ENCODE measurements around the gene PTPN20.
"Not testable (repeated sequence)": the region's sequence is repeated elsewhere in the genome, so short reads cannot be mapped to it uniquely, and the experiment has no call there.

Gene PTPN20

DNA sequence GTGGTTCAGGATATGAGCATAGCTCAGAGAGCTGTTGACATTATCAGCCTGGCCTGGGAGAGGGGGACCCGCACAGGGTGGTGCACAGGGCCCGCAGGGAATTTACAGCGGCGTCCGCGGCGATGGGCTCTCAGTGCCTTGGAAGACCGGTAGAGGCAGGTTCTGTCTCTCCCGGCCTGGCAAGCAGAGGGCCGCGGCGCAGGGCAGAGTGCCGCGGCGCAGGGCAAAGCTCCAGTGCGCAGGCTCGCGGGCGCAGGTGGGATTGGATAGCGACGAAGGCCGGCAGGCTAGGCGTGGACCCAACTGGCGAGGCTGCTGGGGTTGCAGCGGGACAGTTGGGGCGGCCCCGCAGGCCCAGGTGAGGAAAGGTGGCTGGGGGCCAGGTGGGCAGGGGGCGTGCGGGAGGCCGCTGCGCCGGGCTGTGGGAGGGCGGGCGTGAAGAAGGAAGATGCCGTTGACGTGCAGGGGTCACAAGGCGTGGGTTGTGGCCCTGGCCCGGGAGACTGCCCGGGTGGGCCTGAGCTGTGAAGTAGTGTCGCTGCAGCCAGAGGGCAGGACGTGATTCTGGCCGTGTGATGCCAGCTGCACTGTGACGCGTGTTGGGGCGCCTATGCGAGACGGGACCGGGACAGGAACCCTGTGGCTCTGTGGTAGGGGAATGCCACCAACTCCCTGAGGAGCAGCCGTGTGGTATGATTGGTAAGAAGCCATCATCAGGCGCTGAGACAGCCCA lies at the start of gene PTPN20:
PTPN20 (plus strand) TSS at position 285 of the 733 bp plus-strand sequence. CDS start 21,072 bp downstream, outside the sequence.
- not testable (repeated sequence) for H3K27ac Mint-ChIP-seq; H3K4me1 Mint-ChIP-seq (ENCODE audit: low read depth); H3K4me3 Mint-ChIP-seq; H3K9me3 Mint-ChIP-seq; H3K36me3 Mint-ChIP-seq (ENCODE audit: low read depth); H3K27me3 Mint-ChIP-seq (ENCODE audit: low read depth)

- not testable (repeated sequence) for H3K4me1 Mint-ChIP-seq (ENCODE audit: low read depth); H3K9me3 Mint-ChIP-seq; H3K4me3 Mint-ChIP-seq; H3K27me3 Mint-ChIP-seq (ENCODE audit: low read depth); H3K36me3 Mint-ChIP-seq (ENCODE audit: low read depth); H3K27ac Mint-ChIP-seq
Measured at GRCh38 chr10:46869716-46870115, 41.5 kb upstream of the PTPN20 start.

DNA sequence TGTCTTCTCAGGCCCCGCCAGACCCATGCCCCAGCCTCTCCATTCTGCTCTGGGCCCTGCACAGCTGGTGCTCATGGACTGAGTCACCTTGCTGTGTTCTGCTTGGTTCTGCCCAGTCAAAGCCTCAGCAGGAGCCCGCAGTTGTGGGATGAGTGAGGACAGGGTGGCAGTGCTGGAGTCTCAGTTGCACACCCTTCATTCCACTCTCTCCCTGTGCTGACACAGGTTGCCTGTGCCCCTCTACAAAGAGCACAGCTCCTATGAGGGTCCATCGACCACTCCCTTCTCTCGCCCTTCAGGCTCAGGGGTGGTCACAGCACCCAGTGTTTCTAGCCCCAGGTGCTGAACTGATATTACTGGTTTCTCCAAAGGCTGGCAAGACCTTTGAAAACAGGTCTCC lies 39.6 kb upstream of the PTPN20 start:
- H3K36me3 Mint-ChIP-seq (ENCODE audit: low read depth); H3K4me3 Mint-ChIP-seq; H3K9me3 Mint-ChIP-seq; H3K27ac Mint-ChIP-seq; H3K4me1 Mint-ChIP-seq (ENCODE audit: low read depth); H3K27me3 Mint-ChIP-seq (ENCODE audit: low read depth): not testable (repeated sequence)

DNA sequence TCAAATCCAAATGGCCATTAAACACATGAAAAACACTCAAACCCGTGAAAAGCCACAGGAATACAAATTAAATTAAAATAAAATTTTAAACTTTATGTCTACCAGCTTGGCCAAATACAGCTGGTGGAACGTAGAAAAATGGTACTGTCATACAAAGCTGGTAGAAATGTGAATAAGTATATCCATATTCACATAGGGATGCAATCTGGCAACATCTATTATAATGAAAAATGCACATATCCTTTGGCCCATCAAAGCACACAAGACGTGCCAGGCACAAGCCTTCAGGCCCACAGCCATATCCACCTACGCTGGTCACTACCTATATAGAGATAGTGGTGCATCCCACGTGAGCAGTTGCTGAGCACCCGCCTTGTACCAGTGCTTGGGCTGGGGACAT lies 35.9 kb upstream of the PTPN20 start:
- H3K4me3 Mint-ChIP-seq; H3K9me3 Mint-ChIP-seq; H3K36me3 Mint-ChIP-seq (ENCODE audit: low read depth); H3K4me1 Mint-ChIP-seq (ENCODE audit: low read depth); H3K27ac Mint-ChIP-seq; H3K27me3 Mint-ChIP-seq (ENCODE audit: low read depth): not testable (repeated sequence)

- not testable (repeated sequence) for H3K27me3 Mint-ChIP-seq (ENCODE audit: low read depth); H3K9me3 Mint-ChIP-seq; H3K36me3 Mint-ChIP-seq (ENCODE audit: low read depth); H3K4me3 Mint-ChIP-seq; H3K27ac Mint-ChIP-seq; H3K4me1 Mint-ChIP-seq (ENCODE audit: low read depth)
Measured at GRCh38 chr10:46876773-46877172, 34.5 kb upstream of the PTPN20 start.

GRCh38 chr10:46878761-46879160 lies 32.5 kb upstream of the PTPN20 start:
- H3K9me3 Mint-ChIP-seq; H3K4me1 Mint-ChIP-seq (ENCODE audit: low read depth); H3K27ac Mint-ChIP-seq; H3K4me3 Mint-ChIP-seq; H3K36me3 Mint-ChIP-seq (ENCODE audit: low read depth); H3K27me3 Mint-ChIP-seq (ENCODE audit: low read depth): not testable (repeated sequence)

- not testable (repeated sequence) for H3K27ac Mint-ChIP-seq; H3K36me3 Mint-ChIP-seq (ENCODE audit: low read depth); H3K4me3 Mint-ChIP-seq; H3K9me3 Mint-ChIP-seq; H3K27me3 Mint-ChIP-seq (ENCODE audit: low read depth); H3K4me1 Mint-ChIP-seq (ENCODE audit: low read depth)
Measured at GRCh38 chr10:46890813-46891611, 20.2 kb upstream of the PTPN20 start.

DNA sequence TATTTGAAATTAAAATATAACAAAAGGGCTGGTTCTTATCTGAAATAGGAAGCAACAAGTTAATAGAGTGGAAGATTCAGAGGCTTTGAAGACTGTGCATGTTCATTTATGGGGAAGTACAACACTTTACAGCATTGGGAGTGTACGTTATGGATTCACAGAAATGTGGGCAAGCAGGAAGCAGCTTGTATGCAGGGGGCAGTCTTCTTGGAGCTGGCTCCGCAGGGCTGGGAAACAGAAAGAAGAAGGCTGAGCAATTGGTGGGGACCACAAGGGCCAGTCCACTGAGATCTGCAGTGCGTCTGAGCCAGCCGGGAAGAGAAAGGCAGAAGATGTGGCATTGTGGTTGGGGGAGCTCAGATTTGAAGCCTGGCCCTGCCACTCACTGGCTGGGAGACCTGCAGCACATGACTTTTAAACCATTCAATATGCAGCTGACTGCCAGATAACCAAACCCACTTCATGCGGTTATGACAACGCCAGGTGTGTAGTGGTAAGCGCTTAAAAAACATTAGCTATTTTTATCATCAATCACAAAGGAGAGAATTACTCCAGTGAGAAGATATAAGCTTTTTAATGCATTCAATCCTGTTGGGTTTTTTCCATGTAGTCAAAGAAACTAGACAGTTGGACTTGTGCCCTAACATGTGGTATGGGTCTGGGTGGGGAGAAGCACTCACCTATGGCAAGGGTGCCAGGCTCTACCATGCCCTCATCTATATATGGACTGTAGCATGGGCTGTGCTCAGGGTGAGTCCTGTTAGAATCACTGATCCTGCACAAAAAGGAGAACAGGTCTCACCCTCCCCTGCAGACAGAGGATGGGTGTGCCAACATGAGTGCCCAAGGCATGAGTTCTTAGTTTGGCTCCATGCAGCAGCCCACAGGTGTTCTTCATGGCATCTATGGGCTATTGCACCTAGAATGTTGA lies 14.2 kb upstream of the PTPN20 start:
- H3K9me3 Mint-ChIP-seq; H3K4me1 Mint-ChIP-seq (ENCODE audit: low read depth): not testable (repeated sequence)

DNA sequence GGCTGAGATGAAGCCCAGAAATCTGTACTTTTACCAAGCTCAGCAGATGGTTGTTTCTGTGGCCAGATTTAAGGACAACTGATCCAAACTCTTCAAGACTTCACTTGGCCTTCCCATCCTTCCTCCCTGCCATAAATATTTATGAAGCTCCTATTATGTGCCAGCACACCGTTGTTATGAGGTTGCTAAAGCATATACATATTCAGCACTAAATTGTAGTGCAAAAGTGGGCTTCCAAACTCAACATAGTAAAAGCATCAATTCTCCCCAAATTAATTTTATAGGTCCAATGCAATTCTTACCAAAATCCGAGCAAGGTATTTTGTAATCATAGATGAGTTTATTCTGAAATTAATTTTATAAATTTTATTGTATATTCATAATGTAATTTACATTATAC lies 10.0 kb upstream of the PTPN20 start:
- H3K36me3 Mint-ChIP-seq (ENCODE audit: low read depth); H3K4me3 Mint-ChIP-seq; H3K4me1 Mint-ChIP-seq (ENCODE audit: low read depth): not testable (repeated sequence)

More for the DNA sequence above, 14.2 kb upstream of the PTPN20 start:
- H3K27ac Mint-ChIP-seq; H3K4me3 Mint-ChIP-seq; H3K36me3 Mint-ChIP-seq (ENCODE audit: low read depth); H3K27me3 Mint-ChIP-seq (ENCODE audit: low read depth): not testable (repeated sequence)

DNA sequence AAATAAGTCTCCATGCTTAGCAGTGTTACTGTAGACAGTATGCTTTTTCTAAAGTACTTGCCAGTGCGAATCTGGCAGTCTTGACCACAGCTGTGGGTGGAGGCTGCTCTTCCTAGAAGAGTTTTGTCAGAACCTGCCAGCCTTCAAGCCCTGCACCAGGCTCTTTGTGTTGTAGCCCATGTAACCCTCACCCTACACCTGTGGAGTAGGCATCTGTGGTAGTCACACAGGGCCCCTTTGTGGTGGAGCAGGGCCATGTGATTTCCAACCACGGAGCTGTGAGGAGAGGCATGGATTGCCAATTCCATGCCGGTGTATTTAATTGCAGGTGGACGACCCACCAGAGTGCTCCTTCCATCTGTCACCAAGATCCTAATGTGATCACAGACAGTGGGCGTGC lies 7.4 kb upstream of the PTPN20 start:
- H3K4me1 Mint-ChIP-seq (ENCODE audit: low read depth); H3K27me3 Mint-ChIP-seq (ENCODE audit: low read depth); H3K27ac Mint-ChIP-seq; H3K4me3 Mint-ChIP-seq; H3K36me3 Mint-ChIP-seq (ENCODE audit: low read depth); H3K9me3 Mint-ChIP-seq: not testable (repeated sequence)

More for the DNA sequence above, 10.0 kb upstream of the PTPN20 start:
- H3K27ac Mint-ChIP-seq; H3K9me3 Mint-ChIP-seq; H3K27me3 Mint-ChIP-seq (ENCODE audit: low read depth): not testable (repeated sequence)

DNA sequence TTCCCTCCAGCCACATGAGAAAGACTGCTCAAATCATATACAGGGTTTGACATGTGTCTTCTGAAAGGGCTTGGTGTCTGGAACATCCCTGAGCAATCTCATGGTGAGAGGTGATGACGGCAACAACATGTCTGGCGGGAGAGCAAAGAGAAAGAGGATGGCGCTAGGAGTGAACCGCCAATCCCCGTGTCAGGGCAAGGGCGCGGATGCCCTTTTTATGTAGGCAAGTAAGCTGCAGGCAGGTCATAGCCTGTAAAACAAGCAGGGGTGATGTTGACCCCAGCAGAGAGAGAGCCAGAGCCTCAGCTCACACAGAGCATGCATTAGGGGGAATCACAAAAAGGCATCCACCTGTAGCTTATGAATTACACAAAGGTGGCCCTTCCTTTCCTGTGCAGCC lies 4.9 kb upstream of the PTPN20 start:
- H3K4me3 Mint-ChIP-seq; H3K9me3 Mint-ChIP-seq; H3K27ac Mint-ChIP-seq; H3K27me3 Mint-ChIP-seq (ENCODE audit: low read depth); H3K36me3 Mint-ChIP-seq (ENCODE audit: low read depth); H3K4me1 Mint-ChIP-seq (ENCODE audit: low read depth): not testable (repeated sequence)

- H3K27me3 Mint-ChIP-seq (ENCODE audit: low read depth); H3K9me3 Mint-ChIP-seq; H3K36me3 Mint-ChIP-seq (ENCODE audit: low read depth); H3K4me3 Mint-ChIP-seq; H3K4me1 Mint-ChIP-seq (ENCODE audit: low read depth); H3K27ac Mint-ChIP-seq: not testable (repeated sequence)
Measured at GRCh38 chr10:46907185-46908117, 3.8 kb upstream of the PTPN20 start.

DNA sequence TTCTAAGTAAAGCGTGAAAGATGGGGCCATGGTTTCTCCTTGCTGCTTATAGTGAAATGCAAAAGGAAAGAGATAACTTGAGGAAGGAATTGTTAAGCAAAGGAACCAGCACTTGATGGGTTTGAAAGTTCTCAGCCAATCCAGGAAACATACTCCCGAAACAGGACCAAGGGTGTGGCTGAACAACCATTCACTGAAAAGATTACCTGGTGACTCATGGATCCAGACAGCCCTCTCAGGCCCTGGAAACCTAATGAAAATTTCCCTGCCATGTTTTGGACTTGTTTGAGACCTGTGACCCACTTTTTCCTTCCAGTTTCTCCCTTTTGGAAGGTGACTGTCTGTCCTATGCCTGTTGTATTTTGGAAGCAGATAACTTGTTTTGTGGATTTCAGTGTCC lies 11.3 kb downstream of the PTPN20 start:
- H3K27ac Mint-ChIP-seq; H3K27me3 Mint-ChIP-seq (ENCODE audit: low read depth); H3K4me1 Mint-ChIP-seq (ENCODE audit: low read depth); H3K9me3 Mint-ChIP-seq; H3K4me3 Mint-ChIP-seq; H3K36me3 Mint-ChIP-seq (ENCODE audit: low read depth): not testable (repeated sequence)

DNA sequence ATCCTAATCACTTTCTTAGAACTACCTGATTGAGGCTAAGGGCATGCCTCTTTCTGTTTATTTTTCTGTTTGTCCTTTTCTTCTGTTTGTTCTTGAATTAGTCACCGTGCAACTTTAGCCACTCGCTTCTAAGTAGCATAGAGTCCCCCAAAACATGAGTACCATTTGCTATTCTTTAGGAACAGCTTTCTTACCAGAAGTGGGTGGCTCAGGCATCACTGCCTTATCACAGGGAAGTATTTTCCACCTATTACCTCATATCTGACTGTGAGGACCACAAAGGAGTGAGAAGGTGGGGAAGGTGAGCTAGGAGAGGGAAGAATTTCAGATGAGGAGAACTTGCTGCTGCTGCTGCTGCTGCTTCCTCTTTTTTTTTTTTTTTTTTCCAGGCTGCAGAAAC lies 13.9 kb downstream of the PTPN20 start:
- H3K27ac Mint-ChIP-seq; H3K27me3 Mint-ChIP-seq (ENCODE audit: low read depth); H3K9me3 Mint-ChIP-seq; H3K4me1 Mint-ChIP-seq (ENCODE audit: low read depth); H3K4me3 Mint-ChIP-seq; H3K36me3 Mint-ChIP-seq (ENCODE audit: low read depth): not testable (repeated sequence)

Measured in T-helper 1 cell treated with Interleukin-12 subunit alpha and Interleukin-12 subunit beta and Interleukin-4 antibody, amounts not matched to agents 30 μg/mL and 1 μg/mL, for 36 hours (primary cell).